BE2C (cell line): ENCODE measurements around the gene SLFN12.
A peak's percentile ranks its signal among the peaks of the same experiment; 100 is the strongest.
"Not testable (repeated sequence)": the region's sequence is repeated elsewhere in the genome, so short reads cannot be mapped to it uniquely, and the experiment has no call there.

Source experiments
- DNase-seq: peaks from one replicate; pipeline ENCODE4 v3.0.0-alpha.2; 2020
- H3K27me3 ChIP-seq: fragments of 250-450 bp; sonication (Bioruptor Pico); 2 replicates; pipeline ENCODE4 v1.5.1; 2020; ENCODE audit warnings: mild to moderate bottlenecking
- H3K36me3 ChIP-seq: fragments of 250-450 bp; sonication (Bioruptor Pico); 2 replicates; pipeline ENCODE4 v1.5.1; 2020; ENCODE audit warnings: mild to moderate bottlenecking
- H3K4me1 ChIP-seq: fragments of 250-450 bp; sonication (Bioruptor Pico); 2 replicates; pipeline ENCODE4 v1.5.1; 2020
- H3K4me3 ChIP-seq: 2 replicates; pipeline ENCODE4 v1.5.1; 2011; ENCODE audit warnings: low read depth, low read length
- H3K9me3 ChIP-seq: fragments of 250-450 bp; sonication (Bioruptor Pico); 2 replicates; pipeline ENCODE4 v1.5.1; 2020
- TF ChIP-seq, protein P1 (sequence below): IDR thresholded peaks from 2 replicates; pipeline ENCODE4 v1.5.1; 2012; ENCODE audit warnings: mild to moderate bottlenecking, low read depth, low read length

SLFN12 gene

DNA sequence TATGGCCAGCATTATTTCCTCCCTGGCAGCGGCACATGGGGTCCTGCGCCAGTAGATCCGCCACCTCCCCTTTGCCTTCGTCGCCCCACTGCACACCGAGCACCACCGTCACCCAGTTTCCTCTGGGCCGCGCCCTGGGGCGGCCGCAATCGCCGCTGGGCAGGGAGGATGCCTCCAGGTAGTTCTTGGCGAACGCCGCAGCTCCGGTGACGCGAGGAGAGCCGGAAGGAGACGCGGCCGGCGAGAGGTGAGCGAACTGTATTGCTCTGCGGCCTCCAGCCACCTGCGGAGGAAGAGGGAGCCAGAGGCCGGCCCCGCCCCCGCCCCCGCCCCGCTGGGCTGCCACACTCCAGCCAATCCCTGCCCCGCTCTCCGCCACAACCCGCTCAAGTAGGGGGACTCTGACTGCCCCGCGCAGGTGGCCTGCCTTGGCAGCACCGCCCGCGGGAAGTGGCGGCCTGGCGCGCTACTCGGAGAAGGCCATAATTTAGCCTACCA, 28.1 kb upstream of the SLFN12 start:
- no peaks in the 10 kb centered on the region for H3K36me3 ChIP-seq
- peaks cover 60% of the 10 kb centered on the region for H3K27me3 ChIP-seq
- H3K9me3 ChIP-seq = no peaks in the 10 kb centered on the region
- no peak overlapping the region for H3K4me3 ChIP-seq
- DNase-seq = peak; percentile 17
- TF ChIP-seq, protein P1, sequence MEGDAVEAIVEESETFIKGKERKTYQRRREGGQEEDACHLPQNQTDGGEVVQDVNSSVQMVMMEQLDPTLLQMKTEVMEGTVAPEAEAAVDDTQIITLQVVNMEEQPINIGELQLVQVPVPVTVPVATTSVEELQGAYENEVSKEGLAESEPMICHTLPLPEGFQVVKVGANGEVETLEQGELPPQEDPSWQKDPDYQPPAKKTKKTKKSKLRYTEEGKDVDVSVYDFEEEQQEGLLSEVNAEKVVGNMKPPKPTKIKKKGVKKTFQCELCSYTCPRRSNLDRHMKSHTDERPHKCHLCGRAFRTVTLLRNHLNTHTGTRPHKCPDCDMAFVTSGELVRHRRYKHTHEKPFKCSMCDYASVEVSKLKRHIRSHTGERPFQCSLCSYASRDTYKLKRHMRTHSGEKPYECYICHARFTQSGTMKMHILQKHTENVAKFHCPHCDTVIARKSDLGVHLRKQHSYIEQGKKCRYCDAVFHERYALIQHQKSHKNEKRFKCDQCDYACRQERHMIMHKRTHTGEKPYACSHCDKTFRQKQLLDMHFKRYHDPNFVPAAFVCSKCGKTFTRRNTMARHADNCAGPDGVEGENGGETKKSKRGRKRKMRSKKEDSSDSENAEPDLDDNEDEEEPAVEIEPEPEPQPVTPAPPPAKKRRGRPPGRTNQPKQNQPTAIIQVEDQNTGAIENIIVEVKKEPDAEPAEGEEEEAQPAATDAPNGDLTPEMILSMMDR = no peak
- H3K4me1 ChIP-seq = no peaks in the 10 kb centered on the region

DNA sequence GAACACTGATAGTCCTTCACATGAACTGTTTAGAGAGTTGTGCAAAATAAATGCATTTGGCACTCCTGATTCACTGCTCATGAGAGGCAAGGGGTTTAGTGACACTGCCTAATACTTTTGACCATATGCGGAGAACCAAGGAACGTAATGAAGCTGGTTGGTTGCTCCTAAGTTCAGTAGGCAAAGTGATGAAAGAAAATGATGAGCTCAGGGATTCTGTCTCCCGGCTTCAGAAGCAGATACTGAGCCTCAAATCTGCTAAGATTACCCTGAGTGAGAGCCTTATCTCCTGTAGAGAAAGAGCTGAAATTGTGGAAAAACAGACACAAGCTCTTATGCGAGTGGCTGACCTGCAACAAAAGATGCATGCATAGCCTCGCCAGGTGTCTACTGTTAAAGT, 21.7 kb upstream of the SLFN12 start:
- H3K36me3 ChIP-seq, H3K4me1 ChIP-seq, DNase-seq, H3K4me3 ChIP-seq, H3K9me3 ChIP-seq: not testable (repeated sequence)
- H3K27me3 ChIP-seq = peaks cover 57% of the 10 kb centered on the region

DNA sequence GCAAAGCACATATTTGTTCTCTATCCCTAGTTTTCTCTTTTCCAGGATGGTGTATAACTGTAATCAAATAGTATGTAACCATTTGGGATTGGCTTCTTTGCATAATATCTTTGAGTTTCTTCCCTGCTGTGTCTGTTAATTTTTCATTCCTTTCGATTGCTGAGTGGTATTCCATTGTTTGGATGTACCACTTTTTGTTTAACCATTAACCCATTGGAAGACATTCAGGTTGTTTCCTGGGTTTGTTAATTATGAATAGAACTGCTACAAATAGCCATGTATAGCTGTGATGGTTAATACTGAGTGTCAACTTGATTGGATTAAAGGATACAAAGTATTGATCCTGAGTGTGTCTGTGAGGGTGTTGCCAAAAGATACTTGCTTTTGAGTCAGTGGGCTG, 20.9 kb upstream of the SLFN12 start:
- no peak for DNase-seq
- Histone ChIP-seq H3K36me3 (no peaks in the 10 kb centered on the region), H3K4me1 (no peaks in the 10 kb centered on the region), H3K4me3 (no peak overlapping the region), H3K9me3 (no peaks in the 10 kb centered on the region; the same call in 1 of the 2 replicates), H3K27me3 (peaks cover 57% of the 10 kb centered on the region)
- TF ChIP-seq, protein P1 = no peak

DNA sequence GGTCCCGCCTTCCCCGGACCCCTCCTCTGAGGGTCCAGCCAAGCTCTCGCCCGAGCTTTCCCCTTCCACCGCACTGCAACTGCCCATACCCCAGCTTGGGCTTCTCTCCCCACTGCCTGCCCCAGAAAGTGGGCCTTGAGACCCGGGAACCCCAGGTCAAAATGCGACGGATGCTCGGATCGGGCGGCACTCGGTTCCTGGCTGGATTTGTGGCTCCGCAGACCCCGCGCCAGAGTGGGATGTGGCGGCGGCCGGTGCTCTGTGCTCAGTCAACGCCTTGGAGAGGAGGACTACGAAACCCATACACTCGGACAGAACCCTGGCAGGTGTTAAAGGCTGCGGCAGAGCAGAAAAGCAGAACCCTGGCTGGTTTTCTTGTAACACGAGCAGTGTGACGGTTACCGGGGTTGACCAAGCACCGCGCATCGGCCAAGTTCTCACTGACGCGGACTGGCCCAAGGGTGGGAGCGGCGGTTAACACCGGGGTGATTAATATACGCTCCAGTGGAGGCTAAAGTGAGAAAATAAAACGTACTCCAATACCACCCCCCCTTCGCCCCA, 17.2 kb upstream of the SLFN12 start:
- TF ChIP-seq, protein P1 = no peak
- DNase-seq = no peak
- no peaks in the 10 kb centered on the region for H3K4me1 ChIP-seq
- H3K9me3 ChIP-seq = no peaks in the 10 kb centered on the region; the same call in 1 of the 2 replicates
- H3K4me3 ChIP-seq = no peak overlapping the region
- H3K27me3 ChIP-seq = peaks cover 82% of the 10 kb centered on the region
- H3K36me3 ChIP-seq = no peaks in the 10 kb centered on the region

DNA sequence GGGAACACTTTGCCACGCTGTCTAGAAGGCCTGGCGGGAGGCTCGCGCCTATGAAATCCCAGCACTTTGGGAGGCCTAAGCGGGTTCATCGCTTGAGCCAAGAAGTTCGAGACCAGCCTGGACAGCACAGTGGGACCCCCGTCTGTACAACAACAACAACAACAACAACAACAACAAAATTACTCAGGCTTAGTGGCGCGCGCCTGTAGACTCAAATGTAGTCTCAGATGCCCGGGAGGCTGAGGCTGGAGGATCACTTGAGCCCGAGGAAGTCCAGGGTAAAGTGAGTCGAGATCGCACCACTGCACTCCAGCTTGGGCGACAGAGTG, 16.6 kb upstream of the SLFN12 start:
- H3K4me3 ChIP-seq = no peak overlapping the region
- H3K9me3 ChIP-seq = no peaks in the 10 kb centered on the region; the same call in 1 of the 2 replicates
- DNase-seq = no peak

DNA sequence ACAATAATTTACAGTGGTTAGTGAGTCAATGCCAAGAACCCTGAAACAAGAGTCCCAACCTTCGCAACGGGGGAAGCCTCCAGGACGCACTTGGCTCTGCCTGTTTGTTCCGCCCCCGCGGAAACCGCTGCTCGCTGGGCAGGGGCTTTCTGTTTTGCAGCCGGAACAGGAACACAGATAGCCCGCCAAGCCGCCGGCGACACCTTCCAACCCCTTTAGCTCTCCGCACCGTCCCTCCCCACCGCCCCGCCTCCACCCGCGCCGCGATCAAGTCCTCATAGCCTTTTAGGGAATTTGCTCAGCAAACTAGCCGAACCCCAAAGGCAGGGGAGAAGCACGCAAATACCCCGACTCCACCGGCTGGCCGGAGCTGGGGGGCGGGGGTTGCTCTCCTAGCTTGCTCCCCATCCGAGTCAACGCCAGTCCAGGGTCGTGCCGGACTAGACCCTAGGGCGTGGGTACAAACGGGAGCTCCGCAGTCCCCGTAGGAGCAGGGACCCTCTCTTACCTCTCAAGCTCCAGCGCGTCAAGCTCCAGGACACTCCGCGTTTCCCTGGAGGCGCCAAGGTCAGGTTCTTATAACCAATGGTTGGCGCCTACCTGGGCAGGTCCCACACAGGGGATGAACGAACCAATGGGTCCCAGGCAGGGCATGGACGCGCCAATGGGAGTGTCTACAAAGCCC, 16.1 kb upstream of the SLFN12 start, which contains the start of gene SLFN13:
SLFN13 (minus strand) TSS at position 553 of the 685 bp plus-strand sequence. CDS start 3,086 bp downstream, outside the sequence.
- H3K9me3 ChIP-seq = no peaks in the 10 kb centered on the region; the same call in 1 of the 2 replicates
- H3K4me3 ChIP-seq = no peak within 1 kb of the TSS
- peaks cover 91% of the 10 kb centered on the region for H3K27me3 ChIP-seq
- TF ChIP-seq, protein P1 = no peak
- H3K4me1 ChIP-seq = no peaks in the 10 kb centered on the region
- no peak for DNase-seq
- no peaks in the 10 kb centered on the region for H3K36me3 ChIP-seq

More for the DNA sequence above, 16.6 kb upstream of the SLFN12 start:
- Histone ChIP-seq H3K27me3 (peaks cover 88% of the 10 kb centered on the region), H3K4me1 (no peaks in the 10 kb centered on the region), H3K36me3 (no peaks in the 10 kb centered on the region)
- TF ChIP-seq, protein P1 = no peak
